ENCODE data around the gene TMEM255B. TPM values are rescaled to one million over a fixed set of nuclear protein-coding genes. Genes with fewer than 3 reads are reported as not detected.

The TMEM255B gene
- total RNA-seq, 1 donor from 2014 or later: 9.8 TPM

DNA sequence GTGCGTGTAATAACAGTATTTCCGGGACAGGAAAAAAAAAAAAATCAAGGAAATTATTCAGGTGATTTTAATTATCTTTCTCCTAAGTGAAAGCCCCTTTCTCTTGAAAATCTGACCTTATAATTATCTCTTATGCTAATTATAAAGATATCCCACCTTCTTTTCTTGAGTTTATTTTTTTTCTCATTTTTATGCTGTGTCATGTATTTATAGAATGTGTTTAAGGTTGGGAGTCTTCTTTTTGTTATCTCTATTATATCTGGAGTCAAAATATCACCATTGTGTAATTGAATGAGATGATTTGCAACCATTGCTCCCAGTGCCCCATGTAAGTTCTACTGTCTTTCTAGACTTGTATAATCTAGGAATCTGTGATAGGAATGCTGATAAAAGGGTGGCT lies 3.0 kb downstream of the TMEM255B start:
- intact Hi-C loops (cut with DNase I): loop anchor here (5.0 kb wide), 1 partner anchor 40 kb away; no protein-coding TSS in a partner anchor
- DNase-seq (ENCODE audit: missing footprints): no peak
- ATAC-seq: no peak

GRCh38 chr13:113762538-113762937 lies 3.5 kb downstream of the TMEM255B start:
- peak; percentile 7 for DNase-seq (ENCODE audit: missing footprints)
- no peak for ATAC-seq
- intact Hi-C loops (cut with DNase I): loop anchor here (5.0 kb wide), 1 partner anchor 40 kb away; no protein-coding TSS in a partner anchor

DNA sequence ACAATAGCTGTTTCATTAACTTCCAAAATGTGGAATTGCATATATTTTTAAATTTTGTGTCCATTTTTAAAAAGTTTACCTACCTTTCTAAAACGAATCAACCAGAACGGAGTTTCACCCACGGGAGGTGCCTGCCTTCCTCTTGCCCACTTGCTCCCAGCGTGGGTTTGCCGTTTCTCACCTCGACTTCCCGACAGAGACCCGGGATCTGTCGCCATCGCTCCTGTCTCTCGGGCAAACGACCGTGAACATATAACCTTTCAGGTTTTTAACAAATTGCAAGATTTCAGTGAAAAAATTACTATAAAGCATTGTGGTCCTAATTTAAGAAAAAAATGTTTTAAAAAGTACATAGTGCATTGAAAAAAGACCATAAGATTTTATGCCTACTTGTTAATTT lies 4.2 kb downstream of the TMEM255B start:
- ATAC-seq (no peak), DNase-seq (ENCODE audit: missing footprints) (peak; percentile 15)
- intact Hi-C loops (cut with DNase I): loop anchor here (5.0 kb wide), 1 partner anchor 39 kb away; no protein-coding TSS in a partner anchor

DNA sequence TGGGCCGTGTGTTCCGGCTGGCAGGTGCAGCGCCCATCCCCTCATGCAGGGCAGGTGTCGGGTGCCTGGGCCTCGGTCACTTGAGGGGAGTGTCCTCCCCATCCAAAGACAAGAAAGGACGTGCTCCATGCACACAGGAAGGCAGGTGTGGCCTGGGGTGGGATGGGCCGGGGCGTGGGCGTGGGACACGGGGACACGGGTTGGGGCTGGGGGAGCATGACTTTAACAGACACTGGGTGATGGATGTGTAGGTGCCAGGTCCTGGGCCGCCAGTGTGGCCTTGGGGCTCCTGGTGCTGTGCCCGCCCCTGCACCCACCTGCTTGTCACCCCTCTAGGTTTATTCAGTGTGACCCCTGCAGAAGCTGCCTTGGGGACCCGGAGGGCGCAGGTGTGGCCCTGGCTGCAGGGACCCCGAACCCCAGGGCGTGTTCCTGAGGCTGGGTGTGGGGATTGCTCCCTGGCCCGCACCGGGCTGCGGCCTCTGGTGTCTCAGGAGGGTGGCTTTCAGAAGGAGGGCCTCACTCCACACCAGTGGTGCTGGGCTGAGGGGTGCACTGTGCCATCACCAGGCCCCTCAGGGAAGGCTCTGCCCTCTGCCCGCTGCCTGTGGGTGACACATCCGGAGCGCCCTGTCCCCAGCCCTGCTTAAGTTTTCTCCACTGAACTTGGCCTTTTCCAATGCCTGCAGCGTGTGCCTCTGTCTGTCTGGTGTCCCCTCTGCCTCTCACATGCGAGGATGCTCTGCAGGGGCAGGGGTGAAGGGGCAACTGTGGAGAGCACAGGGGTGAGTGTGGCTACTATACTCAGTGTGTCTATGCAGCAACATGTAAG lies 5.2 kb downstream of the TMEM255B start:
- ATAC-seq (no peak), DNase-seq (ENCODE audit: missing footprints) (peak; percentile 55)
- intact Hi-C loops (cut with DNase I): loop anchor here (5.0 kb wide), 1 partner anchor 38 kb away; no protein-coding TSS in a partner anchor

DNA sequence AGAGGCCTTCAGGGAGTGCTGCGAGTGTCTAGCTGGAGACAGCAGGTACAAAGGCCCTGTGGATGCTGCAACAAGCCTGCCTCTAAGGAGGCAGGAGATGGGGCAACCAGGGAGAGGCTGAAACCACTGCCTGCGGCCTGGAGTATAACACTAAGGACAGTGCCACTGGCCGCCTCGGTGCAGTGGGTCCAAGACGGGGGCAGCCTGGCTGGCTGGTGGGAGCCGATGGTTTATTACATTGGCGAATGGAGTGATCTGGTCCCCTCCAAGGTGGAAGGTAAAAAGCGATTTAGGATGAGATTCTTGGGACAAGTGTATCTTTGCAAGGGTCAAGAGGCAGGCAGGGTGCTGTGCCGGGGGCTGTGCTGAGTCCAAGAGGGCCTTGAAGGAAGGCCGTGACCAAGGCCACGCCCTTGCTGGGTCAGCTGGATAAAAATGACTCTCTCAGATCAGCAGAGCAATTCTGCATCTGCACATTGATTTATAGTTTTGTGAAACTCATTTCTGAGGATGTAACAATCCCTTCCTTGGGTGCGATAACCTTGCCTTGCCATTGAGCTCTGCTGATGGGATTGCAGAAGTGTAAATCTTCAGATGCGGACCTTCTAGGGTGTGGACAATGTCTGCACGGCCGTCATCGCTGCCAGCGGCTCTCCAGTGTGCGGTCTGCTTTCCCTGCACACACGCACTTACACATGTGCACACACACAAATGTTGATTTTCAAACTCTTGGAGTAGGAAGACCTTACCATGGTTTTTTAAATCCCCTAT lies 6.0 kb downstream of the TMEM255B start:
- intact Hi-C loops (cut with DNase I): loop anchor here (5.0 kb wide), 1 partner anchor 37 kb away; no protein-coding TSS in a partner anchor
- ATAC-seq (no peak), DNase-seq (ENCODE audit: missing footprints) (peak; percentile 23)

DNA sequence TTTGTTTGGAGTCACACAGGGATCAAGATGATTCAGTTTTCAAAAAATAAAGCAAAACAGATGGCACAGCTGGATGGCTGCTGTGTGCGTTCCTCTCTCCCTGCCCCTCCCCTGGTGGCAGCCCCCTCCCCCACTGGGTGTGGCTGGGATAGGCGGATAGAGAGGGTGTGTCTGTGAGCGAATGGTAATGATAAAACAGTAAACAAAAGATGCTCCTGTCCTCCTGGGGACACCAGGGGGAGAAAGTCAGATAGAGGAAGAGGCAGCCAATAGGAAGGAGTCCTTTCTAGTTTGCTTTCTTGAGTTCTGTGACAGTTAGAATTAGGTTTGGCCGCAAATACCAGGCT lies 6.5 kb downstream of the TMEM255B start:
- intact Hi-C loops (cut with DNase I): no loop called here
- ATAC-seq (no peak), DNase-seq (ENCODE audit: missing footprints) (no peak)

DNA sequence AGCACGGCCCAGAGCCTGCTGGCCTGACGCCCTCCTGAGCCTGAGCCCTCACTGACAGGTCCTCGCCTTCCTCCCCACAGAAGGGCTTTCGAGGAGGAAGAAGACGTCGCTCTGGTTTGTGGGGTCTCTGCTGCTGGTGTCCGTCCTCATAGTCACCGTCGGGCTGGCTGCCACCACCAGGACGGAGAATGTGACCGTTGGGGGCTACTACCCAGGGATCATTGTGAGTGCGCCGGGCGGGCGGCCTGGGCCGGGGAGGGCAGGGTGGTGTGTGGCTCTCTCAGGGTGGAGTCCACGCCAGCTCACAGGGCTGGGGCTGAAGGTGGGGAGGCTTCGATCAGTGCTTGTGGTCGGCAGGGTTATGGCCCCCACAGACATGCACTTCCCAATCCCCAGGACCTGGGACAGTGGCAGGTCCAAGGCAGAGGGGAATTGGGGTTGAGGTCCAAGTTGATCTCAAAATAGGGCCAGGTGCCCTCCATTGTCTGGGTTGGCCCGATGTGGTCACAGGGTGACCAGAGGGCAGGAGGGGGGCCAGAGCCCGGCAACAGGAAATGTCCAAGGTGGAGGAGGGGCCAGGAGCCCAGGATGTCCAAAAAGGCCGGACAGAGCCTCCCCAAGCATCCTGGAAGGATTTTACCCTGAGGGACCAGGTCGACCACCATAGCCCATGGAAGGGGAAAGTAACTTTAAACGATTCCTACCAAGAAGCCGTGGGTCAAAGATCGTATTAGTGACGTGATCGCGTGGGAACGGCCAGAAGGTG lies 7.2 kb downstream of the TMEM255B start:
- intact Hi-C loops (cut with DNase I): no loop called here
- DNase-seq (ENCODE audit: missing footprints) (peak; percentile 9), ATAC-seq (no peak)

DNA sequence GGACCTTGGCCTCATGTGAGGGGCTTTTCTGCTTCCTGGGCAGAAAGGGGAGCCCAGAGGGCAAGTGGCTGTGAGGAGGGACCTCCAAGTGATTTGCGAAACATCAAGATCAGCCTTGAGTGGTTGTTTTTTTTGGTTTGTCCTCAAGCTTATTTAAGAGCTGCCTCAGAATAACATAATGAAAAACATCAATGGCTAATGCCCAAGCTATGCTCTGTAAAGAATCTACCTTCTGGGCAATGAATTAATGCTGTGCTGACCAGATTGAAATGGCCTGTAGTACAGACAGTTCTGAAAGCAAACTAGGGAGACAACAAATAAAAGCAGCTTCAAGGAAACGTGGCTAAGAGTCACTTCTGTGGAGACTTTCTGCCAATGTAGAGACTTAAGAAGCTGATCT lies 8.3 kb downstream of the TMEM255B start:
- no peak for DNase-seq (ENCODE audit: missing footprints)
- no peak for ATAC-seq
- intact Hi-C loops (cut with DNase I): no loop called here

DNA sequence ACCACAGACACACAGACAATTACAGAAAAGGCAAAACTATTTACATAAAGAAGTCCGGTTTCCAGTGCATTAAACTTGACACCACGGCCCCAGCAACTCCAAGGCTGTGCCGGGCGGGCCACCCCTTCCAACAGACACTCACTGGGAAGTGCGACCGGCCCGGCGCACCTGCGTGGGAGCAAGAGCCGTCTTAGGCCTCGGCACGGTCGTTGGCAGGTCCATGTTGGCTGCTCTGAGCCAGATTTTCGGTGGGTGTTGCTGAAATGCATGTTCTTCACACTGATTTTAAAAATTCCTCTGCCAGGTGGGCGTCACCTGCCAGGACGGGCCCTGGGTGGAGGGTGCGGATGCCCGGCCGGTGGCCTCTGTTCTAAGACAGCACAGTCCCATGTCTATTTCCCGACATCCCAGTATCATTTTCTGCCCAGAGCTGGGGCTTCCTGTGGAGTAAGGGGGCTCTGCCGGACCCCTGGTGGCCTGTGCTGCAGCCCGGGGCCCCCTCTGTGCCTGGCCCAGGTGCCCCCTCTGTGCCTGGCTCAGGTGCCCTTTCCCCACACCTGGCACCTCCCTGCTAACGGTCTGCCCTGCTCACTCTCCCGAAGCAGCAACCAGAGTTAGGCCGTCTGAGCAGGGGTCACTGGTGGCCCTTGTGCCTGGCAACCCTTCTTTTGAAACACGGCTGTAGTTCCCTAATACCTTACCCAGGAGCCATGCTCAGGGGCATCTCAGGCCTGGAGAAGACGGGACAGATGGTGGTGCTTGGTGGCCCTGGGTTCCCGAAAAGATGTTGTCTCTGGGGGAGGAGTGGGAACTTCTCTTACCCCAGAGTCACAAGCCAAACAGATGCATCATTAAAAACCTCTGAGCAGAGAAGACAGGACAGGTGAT lies 9.2 kb downstream of the TMEM255B start:
- ATAC-seq: no peak
- no peak for DNase-seq (ENCODE audit: missing footprints)
- intact Hi-C loops (cut with DNase I): no loop called here

DNA sequence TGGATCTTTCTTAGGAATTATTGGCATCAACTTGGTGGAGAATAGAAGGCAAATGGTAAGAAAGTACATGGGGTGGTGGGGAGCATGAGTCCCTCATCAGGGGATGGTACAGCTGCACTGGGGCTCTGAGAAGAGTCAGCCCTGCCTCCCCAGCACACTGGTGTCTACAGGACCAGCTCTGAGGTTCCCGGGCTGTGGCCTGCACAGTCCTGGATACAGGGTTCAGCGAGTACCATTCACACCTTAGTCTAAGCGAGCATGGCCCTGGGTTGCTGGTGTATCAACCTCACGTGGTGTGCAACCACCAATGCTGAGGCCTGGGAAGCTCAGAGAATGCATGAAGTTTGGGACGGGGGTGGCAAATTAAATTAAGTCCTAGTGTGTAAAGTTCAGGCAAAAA lies 10.1 kb downstream of the TMEM255B start:
- intact Hi-C loops (cut with DNase I): no loop called here
- ATAC-seq: no peak
- no peak for DNase-seq (ENCODE audit: missing footprints)

GRCh38 chr13:113769881-113770280 lies 10.9 kb downstream of the TMEM255B start:
- DNase-seq (ENCODE audit: missing footprints): peak; percentile 9
- no peak for ATAC-seq
- intact Hi-C loops (cut with DNase I): no loop called here

DNA sequence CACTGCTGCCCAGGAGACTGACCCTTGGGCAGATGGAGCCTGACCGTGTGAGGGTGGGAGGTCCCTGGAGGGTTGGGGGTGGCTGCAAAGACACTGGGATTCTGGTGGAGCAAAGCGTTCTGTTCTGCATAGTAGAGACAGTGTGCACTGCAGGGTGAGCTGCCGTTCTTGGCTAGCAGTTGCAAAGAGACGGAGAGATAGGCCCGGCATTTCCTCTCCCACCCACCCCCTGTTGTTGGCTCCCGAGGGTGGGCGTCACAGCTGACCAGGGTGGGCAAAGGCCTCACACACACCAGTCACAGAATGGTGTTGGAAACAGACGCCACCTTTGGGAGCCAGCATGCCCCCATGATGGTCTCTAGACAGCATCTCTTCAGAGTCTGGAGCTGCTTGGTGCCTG lies 11.4 kb downstream of the TMEM255B start:
- intact Hi-C loops (cut with DNase I): no loop called here
- ATAC-seq (no peak), DNase-seq (ENCODE audit: missing footprints) (peak; percentile 62)

- ATAC-seq (no peak), DNase-seq (ENCODE audit: missing footprints) (no peak)
- intact Hi-C loops (cut with DNase I): no loop called here
These were observed 11.9 kb downstream of the TMEM255B start for GRCh38 chr13:113770937-113771336.

DNA sequence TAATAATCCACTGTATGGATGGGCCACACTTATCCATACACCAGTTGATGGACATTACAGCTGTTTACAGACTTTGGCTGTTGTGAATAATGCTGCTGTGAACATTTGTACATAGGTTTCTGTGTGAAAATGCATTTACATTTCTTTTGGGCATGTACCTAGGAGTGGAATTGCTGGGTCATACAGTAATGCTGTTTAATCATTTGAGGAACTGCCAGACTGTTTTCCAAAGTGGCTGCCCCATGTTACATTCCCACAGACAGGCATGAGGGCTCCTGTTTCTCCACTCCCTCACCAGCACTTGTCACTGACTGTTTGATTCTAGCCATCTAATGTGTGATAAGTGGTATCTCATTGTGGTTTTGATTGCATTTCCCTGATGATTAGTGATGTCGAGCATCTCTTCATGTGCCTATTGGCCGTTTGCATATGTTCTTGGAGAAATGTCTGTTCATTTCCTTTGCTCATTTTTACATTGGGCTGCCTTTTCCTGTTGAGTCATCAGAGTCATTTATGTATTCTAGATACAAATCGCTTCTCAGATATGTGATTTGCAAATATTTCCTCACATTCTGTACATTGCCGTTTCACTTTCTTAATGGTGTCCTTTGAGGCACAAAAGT lies 12.8 kb downstream of the TMEM255B start:
- intact Hi-C loops (cut with DNase I): no loop called here
- ATAC-seq (no peak), DNase-seq (ENCODE audit: missing footprints) (no peak)

DNA sequence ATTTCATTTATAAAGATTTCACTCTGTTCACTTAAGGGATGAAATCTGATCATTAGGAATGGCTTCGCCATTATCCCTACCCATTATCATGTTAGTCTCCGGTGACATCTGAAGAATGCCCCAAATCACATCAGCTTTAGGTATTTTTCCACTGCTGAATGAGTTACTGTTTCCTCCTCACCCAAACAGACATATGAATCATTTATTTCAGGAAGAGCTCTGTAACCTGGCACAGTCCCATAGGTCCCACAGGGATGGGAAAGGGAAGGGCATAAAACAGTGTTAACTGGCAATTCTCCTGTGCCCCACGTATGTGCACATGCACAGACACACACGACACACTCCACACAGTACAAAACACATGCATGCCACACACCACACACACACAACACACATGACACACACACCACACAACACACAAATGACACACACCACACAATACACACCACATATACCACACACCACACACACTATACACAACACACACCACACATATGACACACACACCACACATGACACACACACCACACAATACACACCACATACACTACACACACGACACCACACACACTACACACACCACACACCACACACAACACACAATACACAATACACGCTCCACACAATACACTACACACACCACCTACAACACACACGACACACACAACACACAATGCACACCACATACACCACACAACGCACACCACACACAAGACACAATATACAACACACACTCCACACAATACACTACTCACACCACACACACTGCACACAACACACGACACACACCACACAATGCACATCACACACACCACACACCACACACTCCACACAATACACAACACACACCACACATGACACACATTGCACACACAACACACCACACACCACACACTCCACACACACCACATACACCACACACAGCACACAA lies 15.4 kb downstream of the TMEM255B start:
- DNase-seq (ENCODE audit: missing footprints) (peak; percentile 32), ATAC-seq (peak; percentile 23)
- intact Hi-C loops (cut with DNase I): no loop called here

DNA sequence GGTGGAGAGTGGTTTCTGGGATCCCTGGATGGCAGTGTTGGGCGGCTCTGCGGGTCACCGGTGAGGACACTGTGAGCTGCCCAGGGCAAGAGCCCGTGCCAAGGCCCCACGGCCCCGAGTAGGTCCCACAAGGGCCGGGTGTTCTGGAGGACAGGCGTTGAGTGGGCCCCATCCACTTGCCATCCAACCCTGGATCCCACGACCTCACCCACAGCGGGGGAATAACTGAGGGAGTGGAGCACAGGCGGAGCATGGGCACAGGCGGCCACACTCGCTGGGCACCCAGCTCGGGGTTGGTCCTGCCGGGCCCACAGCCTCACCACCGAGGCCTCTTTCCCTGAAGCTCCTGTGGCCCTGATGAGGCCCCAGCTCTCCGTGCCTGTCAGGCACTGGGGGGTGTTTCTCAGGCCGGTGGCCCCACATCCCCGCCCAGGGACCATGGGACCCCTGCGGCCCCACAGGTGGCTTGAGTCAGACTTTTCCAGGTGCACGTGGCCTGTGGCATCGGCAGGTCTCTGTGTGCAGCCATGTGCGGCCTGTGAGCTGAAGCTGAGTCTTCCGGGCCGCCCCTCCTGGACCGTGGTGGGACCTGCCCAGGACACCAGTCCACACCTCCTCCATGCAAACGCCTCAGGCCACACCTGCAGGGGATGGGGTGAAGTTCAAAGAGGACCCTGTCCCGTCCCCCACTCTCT lies 16.6 kb downstream of the TMEM255B start:
- intact Hi-C loops (cut with DNase I): no loop called here
- ATAC-seq: no peak
- DNase-seq (ENCODE audit: missing footprints): peak; percentile 30
